Measurements from ENCODE around the gene ATP6V0E1. TPM values are rescaled to one million over a fixed set of nuclear protein-coding genes. Genes with fewer than 3 reads are reported as not detected.

ATP6V0E1 gene
- total RNA-seq, 1 donor from 2014 or later, result 272 TPM

DNA sequence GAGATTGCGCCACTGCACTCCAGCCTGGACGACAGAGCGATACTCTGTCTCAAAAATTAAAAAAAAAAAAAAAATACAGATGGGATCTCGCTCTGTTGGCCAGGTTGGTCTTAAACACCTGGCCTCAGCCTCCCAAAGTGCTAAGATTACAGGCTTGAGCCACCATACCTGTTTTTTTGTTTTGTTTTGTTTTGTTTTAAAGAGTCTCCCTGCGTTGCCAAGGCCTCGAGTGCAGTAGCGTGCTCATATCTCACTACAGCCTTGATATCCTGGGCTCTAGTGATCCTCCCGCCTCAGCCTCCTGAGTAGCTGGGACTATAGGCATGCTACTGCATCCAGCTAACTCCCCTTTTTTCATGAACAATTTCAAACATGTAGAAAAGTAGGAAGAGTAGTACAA is 7.2 kb downstream of the ATP6V0E1 start:
- H3K4me3 Mint-ChIP-seq (ENCODE audit: unreplicated experiment), result no peak overlapping the region
- H3K27me3 Mint-ChIP-seq (ENCODE audit: low read depth), result no peaks in the 10 kb centered on the region
- H3K4me1 Mint-ChIP-seq (ENCODE audit: low read depth), result peaks cover 21% of the 10 kb centered on the region
- H3K9me3 Mint-ChIP-seq (ENCODE audit: low read depth), result no peaks in the 10 kb centered on the region
- DNase-seq (ENCODE audit: low spot score), result no peak
- H3K36me3 Mint-ChIP-seq (ENCODE audit: low read depth), result peaks cover 24% of the 10 kb centered on the region
- TF ChIP-seq, protein P1, sequence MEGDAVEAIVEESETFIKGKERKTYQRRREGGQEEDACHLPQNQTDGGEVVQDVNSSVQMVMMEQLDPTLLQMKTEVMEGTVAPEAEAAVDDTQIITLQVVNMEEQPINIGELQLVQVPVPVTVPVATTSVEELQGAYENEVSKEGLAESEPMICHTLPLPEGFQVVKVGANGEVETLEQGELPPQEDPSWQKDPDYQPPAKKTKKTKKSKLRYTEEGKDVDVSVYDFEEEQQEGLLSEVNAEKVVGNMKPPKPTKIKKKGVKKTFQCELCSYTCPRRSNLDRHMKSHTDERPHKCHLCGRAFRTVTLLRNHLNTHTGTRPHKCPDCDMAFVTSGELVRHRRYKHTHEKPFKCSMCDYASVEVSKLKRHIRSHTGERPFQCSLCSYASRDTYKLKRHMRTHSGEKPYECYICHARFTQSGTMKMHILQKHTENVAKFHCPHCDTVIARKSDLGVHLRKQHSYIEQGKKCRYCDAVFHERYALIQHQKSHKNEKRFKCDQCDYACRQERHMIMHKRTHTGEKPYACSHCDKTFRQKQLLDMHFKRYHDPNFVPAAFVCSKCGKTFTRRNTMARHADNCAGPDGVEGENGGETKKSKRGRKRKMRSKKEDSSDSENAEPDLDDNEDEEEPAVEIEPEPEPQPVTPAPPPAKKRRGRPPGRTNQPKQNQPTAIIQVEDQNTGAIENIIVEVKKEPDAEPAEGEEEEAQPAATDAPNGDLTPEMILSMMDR (IDR thresholded peaks at IDR 0.05), result no peak
- no peak overlapping the region for H3K27ac Mint-ChIP-seq (ENCODE audit: unreplicated experiment)

DNA sequence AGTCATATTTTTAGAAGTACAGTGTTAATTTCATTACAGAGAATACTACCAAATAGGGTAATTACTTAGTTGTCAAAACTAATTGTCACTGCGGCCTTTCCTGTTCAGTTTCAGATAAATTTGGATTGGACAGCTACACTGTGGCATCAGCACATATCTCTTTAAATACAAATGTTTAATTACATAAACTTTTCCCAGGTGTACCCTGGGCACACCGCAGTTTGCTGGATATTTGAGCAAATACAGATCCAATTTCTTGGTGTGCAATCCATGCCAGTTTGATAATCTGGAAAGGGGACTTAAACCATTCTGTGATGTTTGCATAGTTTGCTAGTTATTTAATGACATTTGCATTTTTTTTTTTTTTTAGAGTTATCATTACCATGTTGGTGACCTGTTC is 10.8 kb downstream of the ATP6V0E1 start:
- DNase-seq (ENCODE audit: low spot score), result no peak
- Mint-ChIP-seq H3K27me3 (ENCODE audit: low read depth) (no peaks in the 10 kb centered on the region), H3K4me1 (ENCODE audit: low read depth) (peaks cover 18% of the 10 kb centered on the region), H3K36me3 (ENCODE audit: low read depth) (peaks cover 28% of the 10 kb centered on the region), H3K27ac (ENCODE audit: unreplicated experiment) (no peak overlapping the region), H3K9me3 (ENCODE audit: low read depth) (no peaks in the 10 kb centered on the region), H3K4me3 (ENCODE audit: unreplicated experiment) (no peak overlapping the region)
- TF ChIP-seq, protein P1 (IDR thresholded peaks at IDR 0.05), result no peak

DNA sequence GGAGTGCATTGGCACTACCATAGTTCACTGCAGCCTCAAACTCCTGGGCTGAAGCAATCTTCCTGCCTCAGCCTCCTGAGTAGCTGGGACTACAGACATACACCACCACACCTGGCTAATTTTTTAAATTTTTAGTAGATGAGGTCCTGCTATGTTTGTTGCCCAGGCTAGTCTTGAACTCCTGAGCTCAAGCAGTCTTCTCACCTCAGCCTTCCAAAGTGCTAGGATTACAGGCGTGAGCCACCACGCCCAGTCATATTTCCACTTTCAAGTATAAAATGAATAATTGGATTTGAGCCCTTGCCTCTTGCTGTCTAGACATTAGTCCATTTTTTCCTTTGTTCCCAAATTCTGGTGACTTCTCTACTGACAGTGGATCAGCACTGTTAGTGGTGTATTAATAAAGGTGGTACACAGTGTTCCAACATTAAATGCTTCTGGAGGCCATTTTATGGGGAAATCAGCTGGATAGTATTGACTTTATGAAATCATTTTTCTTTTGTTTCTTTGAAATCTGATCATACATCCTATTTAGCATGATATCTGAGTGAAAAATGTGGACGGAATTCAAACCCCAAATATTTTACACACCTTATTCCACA is 15.9 kb downstream of the ATP6V0E1 start:
- Mint-ChIP-seq H3K27ac (ENCODE audit: unreplicated experiment) (peak overlapping the region; percentile 49), H3K36me3 (ENCODE audit: low read depth) (peaks cover 13% of the 10 kb centered on the region), H3K4me3 (ENCODE audit: unreplicated experiment) (no peak overlapping the region), H3K4me1 (ENCODE audit: low read depth) (peaks cover 35% of the 10 kb centered on the region), H3K27me3 (ENCODE audit: low read depth) (no peaks in the 10 kb centered on the region), H3K9me3 (ENCODE audit: low read depth) (no peaks in the 10 kb centered on the region)
- no peak for DNase-seq (ENCODE audit: low spot score)
- TF ChIP-seq, protein P1 (IDR thresholded peaks at IDR 0.05), result no peak

DNA sequence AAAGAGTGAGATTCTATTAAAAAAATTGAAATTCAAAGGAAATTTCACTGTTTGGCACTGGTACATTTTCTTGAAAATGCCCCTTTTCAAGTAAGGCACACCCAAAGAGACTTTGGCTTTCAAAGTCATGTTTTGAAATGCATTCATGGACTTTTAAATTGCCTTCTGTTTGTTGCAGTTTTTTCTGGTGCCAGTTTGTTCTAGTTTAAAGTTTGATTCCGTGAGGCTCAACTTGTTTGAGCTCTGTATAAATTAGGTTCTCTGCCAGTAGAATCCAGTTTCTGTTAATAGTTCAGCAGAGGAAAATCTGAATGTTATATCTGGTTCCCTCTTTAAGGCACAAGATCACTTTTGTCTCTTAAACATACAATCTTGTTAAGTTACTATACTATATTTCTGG is 16.4 kb downstream of the ATP6V0E1 start:
- no peaks in the 10 kb centered on the region for H3K9me3 Mint-ChIP-seq (ENCODE audit: low read depth)
- no peak overlapping the region for H3K4me3 Mint-ChIP-seq (ENCODE audit: unreplicated experiment)
- TF ChIP-seq, protein P1 (IDR thresholded peaks at IDR 0.05), result no peak
- H3K4me1 Mint-ChIP-seq (ENCODE audit: low read depth), result peaks cover 36% of the 10 kb centered on the region
- H3K27me3 Mint-ChIP-seq (ENCODE audit: low read depth), result no peaks in the 10 kb centered on the region
- no peak overlapping the region for H3K27ac Mint-ChIP-seq (ENCODE audit: unreplicated experiment)
- no peak for DNase-seq (ENCODE audit: low spot score)
- peaks cover 13% of the 10 kb centered on the region for H3K36me3 Mint-ChIP-seq (ENCODE audit: low read depth)

DNA sequence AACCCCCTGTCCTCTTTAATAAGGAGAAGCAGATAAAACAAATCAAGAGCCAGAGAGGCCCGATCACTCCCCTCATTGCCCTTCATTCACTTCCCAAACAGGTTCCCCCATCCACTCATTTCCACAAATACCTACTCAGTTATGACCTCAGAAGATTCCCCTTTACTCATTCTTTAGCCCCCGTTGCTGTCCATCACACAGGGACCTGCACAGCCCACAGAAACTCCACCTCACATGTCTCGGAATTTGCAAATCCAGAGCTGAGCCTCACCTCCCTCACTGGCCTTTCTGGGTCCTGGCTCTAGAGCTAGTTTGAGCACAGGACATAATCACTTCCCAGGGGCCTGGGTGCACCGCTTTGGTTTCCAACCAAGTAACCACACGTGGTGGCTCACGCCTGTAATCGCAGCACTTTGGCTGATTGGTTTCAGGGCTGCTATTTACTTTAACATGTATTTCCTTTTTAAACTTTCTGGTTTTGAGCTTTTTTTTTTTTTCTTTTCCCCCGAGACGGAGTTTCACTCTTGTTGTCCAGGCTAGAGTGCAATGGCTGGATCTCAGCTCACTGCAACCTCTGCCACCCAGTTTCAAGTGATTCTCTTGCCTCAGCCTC is 17.8 kb downstream of the ATP6V0E1 start:
- H3K27me3 Mint-ChIP-seq (ENCODE audit: low read depth), result no peaks in the 10 kb centered on the region
- H3K27ac Mint-ChIP-seq (ENCODE audit: unreplicated experiment), result peak overlapping the region; percentile 37
- TF ChIP-seq, protein P1 (IDR thresholded peaks at IDR 0.05), result no peak
- H3K36me3 Mint-ChIP-seq (ENCODE audit: low read depth), result peaks cover 8% of the 10 kb centered on the region
- no peak overlapping the region for H3K4me3 Mint-ChIP-seq (ENCODE audit: unreplicated experiment)
- DNase-seq (ENCODE audit: low spot score), result no peak
- peaks cover 36% of the 10 kb centered on the region for H3K4me1 Mint-ChIP-seq (ENCODE audit: low read depth)
- no peaks in the 10 kb centered on the region for H3K9me3 Mint-ChIP-seq (ENCODE audit: low read depth)
